Fibroblast of skin of back (primary cell): ENCODE data around the gene DYRK1B.
A peak's percentile ranks its signal among the peaks of the same experiment; 100 is the strongest.
"Not testable (repeated sequence)": the region's sequence is repeated elsewhere in the genome, so short reads cannot be mapped to it uniquely, and the experiment has no call there.

Source experiments
- DNase-seq: peaks from one replicate; pipeline ENCODE4 v3.0.0-alpha.2; 2013

DYRK1B gene

DNA sequence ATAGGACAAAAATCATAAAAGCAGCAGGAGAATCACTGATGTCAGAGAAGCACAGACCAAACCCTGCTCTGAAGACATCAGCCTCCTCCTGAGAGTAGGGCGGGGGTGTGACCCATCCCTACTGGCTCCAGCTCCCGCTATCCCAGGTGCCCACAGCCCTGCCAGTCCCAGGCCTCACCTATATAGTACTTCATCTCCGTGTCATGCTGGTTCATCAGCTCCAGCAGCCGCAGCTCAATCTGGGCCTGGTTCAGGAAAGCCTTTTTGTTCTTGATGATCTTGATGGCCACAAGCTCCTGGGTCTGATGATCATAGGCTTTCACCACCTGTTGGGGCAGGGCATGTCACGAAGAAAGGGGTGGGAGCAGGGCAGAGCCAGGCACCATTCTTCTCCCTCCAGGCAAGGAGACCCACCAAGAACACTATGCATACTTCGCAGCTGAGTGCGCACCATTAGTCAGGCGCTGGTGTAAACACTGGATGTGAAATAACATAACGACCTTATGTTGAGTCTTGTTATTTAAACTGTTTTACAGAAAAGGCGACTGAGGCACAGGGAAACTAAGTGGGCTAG lies 4.2 kb downstream of the DYRK1B start:
- DNase-seq, result no peak

- DNase-seq, result no peak
These were observed 5.3 kb downstream of the DYRK1B start for GRCh38 chr19:39828654-39829032.

DNA sequence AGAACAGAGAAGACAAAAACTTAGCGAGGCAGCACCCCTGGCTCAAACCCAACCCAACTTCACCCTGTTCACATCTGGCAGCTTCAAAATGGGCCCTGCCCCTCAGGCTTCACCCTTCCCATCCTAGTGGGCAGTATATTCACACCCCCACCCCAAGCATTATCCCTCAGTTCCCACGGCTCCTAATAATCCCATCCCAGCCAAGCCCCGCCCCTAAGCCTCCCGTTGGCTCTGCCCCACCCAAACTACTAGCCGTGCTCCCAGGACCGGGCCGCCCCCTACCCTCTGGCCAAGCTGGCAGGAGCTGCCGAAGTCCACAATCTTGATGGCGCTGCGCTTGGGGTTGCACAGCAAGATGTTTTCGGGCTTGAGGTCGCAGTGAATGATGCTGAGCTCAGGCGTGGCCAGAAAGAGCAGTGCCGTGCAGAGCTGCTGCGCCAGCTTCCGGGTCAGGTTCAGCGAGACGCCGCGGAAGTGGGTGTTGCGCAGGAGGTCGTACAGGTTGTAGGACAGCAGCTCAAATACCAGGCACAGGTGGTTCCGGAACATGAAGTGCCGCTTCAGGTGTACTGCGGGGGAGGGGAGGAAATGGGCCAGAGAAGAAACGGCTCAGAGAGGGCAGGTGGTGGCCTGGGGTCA lies 5.8 kb downstream of the DYRK1B start:
- no peak for DNase-seq

GRCh38 chr19:39827216-39827615 lies 6.7 kb downstream of the DYRK1B start:
- no peak for DNase-seq

DNA sequence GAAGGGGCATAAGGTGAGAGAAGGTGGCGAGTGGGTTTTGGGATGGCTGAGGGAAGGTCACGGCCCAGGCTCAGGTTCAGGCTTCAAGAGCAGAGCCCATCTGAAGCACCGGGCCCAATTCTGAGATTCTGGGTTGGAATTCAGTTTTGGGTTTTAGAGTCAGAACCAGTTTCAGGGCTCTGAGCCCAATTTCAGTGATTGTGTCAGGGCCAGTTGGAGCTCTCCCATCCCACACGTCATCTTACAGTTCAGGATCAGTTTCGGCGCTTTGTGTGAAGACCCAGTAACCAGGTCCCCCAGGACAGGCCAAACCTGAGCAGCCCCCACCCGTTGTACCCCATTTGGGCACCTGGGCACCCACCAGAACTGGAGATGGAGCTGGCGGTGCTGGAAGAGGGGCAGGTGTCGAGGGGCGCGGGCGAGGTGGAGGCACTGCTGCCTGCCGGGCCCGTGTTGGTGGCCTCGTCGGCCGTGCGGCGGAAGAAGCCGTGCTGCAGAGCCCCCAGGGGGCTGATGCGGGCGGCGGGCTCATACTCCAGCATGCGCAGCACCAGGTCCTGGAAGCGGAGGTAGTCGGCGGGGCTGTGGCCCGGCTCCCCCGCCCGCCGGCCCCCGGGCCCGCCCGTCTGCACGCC lies 7.5 kb downstream of the DYRK1B start:
- DNase-seq, result no peak

DNA sequence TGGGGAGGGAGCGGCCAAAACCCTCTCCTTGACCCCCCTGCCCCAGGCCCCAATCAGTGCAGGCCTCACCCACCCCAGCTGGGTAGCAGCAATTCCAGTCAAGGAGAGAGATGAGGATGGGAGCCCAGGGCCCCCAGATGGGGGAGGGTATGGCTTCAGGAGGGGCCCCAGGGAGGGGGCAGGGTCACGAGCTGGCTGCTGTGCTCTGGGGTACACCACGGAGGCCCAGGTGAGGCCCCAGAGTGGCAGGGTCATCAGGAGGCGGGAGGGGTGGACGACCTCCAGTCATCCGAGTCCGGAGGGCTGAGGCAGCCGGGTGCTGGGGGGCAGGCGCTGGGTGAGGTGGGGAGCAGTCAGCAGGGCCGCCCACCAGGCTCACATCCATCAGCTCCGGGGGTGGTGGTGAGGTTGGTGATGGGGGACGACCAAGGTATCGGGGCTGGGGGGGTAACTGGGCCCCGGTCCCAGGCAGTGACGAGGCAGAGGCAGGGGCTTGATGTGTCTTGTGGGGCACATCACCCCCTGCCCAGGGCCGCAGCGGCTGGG lies 8.4 kb downstream of the DYRK1B start:
- no peak for DNase-seq

DNA sequence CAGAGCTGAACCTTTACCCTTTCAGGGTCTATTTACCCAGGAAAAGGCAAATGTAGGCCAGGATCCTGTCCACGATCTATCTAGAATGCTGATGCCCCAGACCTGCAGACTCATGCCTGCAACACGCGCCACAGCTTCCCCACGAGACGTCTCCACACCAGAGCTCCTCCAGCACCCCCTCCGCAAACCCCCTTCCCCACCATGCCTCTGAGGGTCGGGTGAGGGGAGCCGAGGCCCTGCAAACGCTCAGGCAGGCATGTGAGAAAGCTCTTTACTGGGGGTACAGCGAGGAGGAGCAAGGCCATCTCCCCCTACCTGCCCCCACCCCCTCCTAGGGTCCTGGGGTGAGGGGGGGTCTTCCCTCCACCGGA lies 8.9 kb downstream of the DYRK1B start:
- no peak for DNase-seq

- DNase-seq, result peak; percentile 93
These were observed 9.5 kb downstream of the DYRK1B start for GRCh38 chr19:39824143-39825092.

DNA sequence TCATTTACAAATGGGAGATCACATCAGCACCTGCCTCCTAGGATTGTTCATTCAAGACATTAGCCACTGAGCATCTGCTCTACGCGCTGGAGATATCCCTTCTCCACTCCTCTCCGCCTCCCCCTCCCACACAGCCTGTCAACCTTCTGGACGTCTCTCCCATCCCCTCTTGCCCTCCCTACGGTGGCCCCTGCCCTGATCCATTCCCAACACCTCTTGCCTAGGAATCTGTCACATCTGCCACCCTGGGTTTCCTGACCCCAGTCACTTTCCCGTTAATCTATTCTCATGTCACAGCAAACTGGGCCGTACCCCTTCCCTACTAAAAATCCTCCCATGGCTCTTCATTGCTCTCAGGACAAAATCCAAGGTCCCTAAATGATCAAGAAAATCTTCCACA lies 10.3 kb downstream of the DYRK1B start:
- no peak for DNase-seq

- DNase-seq, result no peak
These were observed 13.3 kb downstream of the DYRK1B start for GRCh38 chr19:39820696-39821095.

- DNase-seq, result no peak
These were observed 14.2 kb downstream of the DYRK1B start for GRCh38 chr19:39819786-39820185.

DNA sequence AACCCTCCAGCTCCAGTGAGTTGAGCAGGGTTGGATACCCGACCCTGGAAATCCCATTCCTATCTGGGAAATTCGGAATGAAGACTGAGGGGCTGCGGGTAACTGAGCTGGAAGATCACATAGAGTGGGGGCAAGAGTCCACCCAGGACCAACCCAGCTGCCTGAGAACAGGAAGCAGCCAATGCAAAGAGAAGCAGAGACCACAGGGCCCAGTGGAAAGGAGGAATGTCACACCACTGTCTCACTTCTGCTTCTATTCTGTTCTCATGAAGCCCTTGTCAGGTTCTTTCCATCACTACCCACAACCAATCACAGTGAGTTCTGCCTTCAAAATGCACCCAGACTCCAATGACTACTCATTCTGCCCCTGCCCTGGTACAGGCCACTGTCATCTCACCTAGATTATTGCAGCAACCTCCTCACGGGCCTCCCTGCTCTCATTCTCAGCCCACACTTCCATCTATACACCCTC lies 15.3 kb downstream of the DYRK1B start:
- no peak for DNase-seq

GRCh38 chr19:39817888-39818561 lies 15.9 kb downstream of the DYRK1B start:
- DNase-seq, result no peak

DNA sequence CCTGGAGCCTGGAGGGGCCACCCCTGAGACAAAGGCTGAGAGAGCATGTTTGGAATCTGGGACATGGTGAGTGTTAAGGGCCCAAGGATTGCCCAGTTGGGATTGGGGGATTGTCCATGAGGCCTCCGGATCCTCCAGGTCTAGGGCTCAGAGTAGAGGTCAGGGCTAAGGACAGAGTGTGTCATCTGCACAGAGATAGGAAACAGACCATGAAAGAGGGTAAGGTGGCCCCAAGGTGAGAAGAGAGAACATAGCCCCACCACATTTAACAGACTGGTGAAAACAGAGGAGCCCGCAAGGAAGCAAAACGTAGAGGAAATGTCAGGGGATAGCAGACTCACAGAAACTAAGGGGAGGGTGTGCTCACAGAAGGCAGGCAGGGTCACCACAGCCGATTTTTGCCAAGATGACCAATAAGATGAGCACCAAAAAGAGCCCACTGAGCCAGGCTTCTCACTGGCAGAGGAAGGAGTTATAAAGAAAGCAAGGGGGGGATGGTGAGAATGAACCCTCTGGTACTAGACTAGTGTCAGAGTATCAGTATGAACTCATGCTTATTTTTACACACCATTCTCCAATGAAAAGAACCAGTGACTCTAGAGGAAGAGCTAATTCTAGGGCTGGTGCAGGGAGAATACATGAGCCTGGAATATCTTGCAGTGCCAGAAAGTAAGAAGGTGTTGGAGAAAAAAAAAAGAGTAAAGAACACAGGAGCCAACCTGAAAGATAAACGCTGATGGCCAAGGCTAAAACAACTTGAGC lies 17.5 kb downstream of the DYRK1B start:
- DNase-seq, result no peak

DNA sequence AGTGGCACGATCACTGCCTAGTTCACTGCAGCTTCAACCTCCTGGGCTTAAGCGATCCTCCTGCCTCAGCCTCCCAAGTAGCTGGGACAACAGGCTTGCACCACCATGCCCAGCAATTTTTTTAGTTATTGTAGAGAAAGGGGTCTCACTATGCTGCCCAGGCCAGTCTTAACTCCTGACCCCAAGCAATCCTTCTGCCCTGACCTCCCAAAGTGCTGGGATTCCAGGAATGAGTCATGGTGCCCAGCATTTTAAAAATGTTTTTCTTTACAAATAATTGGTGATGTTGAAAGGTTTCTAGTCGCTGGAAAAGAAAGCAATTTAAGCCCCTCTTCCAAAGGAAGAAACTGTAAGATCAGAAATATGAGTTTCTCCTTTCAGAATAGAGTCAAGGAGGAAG lies 19.4 kb downstream of the DYRK1B start:
- peak; percentile 35 for DNase-seq

DNA sequence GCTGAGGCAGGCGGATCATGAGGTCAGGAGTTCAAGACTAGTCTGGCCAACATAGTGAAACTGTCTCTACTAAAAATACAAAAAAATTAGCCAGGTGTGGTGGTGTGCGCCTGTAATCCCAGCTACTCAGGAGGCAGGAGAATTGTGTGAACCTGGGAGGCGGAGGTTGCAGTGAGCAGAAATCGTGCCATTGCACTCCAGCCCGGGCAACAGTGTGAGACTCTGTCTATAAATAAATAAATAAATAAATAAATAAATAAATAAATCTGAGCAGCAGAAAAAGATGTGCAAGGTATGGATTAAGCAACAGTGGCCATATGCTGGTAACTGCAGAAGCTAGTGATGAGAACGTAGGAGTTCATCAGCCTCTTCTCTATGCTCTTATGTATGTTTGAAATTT lies 19.9 kb downstream of the DYRK1B start:
- DNase-seq, result not testable (repeated sequence)

DNA sequence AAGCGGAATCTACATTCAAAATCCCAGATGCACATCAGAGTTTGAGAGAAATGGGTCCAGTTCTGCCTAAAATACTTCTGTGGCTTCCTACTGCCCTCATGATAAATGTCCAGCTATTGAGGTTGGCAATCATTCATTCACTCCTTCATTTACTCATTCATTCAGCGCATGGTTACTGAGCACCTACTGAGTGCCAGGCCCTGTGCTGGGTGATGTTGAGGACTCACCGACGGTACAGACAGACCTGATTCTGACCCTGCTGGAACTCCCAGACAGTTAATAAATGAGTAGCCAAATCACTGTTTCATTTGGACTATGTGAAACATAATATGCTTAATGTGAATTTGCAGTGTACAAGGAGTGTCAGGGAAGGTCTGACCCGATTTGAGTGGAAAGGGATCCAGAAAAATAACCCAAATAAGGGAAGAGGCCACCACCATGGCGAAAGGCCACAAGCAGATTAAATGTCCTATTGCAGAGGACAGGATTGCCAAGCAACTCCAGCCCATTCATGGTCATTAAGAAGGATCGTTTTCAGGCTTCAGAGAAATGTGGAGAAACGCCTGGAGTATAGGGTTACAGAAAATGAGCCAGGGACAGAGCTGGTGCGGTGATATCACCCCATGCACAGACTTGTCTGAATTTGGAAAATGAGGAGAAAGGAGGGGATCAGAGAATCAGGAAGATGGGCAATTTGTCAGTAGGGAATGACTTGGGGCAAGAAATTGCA lies 20.5 kb downstream of the DYRK1B start:
- no peak for DNase-seq

DNA sequence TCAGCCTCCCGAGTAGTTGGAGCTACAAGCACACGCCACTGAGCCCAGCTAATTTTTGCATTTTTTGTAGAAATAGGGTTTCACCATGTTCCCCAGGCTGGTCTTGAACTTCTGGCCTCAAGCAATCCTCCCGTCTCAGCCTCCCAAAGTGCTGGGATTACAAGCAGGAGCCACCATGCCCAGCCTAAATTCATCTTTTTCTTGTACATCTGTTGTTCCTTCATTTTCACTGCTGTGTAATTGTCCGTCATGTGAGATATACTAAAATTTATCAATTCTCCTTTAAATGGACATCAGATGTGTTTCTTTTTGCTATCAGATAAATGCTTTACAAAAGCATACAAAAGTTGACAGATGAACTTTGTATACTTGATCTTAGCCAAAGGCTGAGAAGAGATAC lies 22.9 kb downstream of the DYRK1B start:
- no peak for DNase-seq

DNA sequence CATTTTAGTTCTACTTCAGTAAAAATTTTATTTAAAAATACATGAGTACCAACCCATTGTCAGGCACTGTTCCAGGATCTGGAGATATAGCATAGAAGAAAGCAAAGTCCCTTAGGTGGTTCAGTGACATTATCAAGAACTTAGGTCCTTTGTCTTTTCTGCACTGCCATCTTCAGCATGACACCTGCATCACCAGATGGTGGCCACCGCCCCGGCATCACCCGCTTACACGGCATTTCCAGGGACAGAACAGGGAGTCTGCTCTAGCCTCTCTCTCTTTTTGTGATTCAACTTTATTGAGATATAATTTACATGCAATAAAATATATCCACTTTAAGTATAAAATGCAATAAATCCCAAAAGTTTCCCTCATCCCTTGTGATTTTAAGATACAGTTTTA lies 23.5 kb downstream of the DYRK1B start:
- no peak for DNase-seq

DNA sequence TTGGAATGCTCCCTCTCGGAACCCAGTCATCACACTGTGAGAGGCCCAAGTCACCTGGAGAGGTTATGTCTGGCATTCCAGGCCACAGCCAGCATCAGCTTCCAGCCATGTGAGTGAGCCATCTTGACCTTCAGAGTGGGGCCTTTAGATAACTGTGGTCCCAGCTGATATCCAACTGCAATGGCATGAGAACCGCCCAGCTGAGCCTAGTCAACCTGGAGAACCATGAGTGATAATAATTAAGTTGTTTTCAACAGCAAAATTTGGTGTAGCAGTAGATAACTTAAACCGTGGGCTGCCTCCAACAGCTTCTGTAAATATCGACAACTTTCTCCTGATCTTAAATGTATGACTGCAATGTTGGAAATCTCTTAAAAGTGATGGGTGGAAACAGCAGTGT lies 24.6 kb downstream of the DYRK1B start:
- DNase-seq, result no peak

DNA sequence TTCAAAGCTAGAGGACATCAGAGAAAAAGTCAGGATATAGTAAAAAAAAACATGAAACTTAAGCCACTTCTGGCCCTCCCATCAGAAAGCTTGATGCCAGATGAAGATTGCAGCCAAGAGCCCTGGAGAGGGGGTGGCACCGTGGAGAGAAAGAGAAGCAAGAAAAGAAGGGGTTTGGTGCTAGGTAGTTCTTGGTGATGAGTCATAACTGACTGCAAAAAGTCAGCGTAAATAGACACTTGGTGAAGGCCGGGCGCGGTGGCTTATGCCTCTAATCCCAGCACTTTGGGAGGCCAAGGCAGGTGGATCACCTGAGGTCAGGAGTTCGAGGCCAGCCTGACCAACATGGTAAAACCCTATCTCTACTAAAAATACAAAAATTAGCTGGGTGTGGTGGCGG lies 25.3 kb downstream of the DYRK1B start:
- DNase-seq, result not testable (repeated sequence)
